KMS-11 (cell line): ENCODE results near the gene SLC25A33.

Source experiments
- H2AFZ ChIP-seq: fragments of 200-600 bp; sonication (generic); 2 replicates; pipeline ENCODE4 v1.6.1; 2016; ENCODE audit warnings: antibody characterized with exemption, mixed run types, low read depth
- H3K27ac ChIP-seq: fragments of 200-600 bp; sonication (generic); 2 replicates; pipeline ENCODE4 v1.6.1; 2016; ENCODE audit warnings: mild to moderate bottlenecking, mixed run types
- H3K27me3 ChIP-seq: fragments of 200-600 bp; sonication (generic); 2 replicates; pipeline ENCODE4 v1.6.1; 2017; ENCODE audit warnings: mild to moderate bottlenecking, low read depth, mixed run types, moderate library complexity; ENCODE audit not compliant: insufficient read depth
- H3K36me3 ChIP-seq: fragments of 200-600 bp; sonication (generic); 2 replicates; pipeline ENCODE4 v1.6.1; 2017; ENCODE audit warnings: mild to moderate bottlenecking, mixed run types; ENCODE audit not compliant: insufficient read depth
- H3K4me1 ChIP-seq: fragments of 200-600 bp; sonication (generic); 2 replicates; pipeline ENCODE4 v1.6.1; 2016; ENCODE audit warnings: mild to moderate bottlenecking, low read depth, mixed run types; ENCODE audit not compliant: poor library complexity, severe bottlenecking
- H3K4me2 ChIP-seq: fragments of 200-600 bp; sonication (generic); 2 replicates; pipeline ENCODE4 v1.7.0; 2016; ENCODE audit warnings: mild to moderate bottlenecking, mixed run types
- H3K4me3 ChIP-seq: fragments of 200-600 bp; sonication (generic); IDR thresholded peaks from 2 replicates; pipeline ENCODE4 v1.6.1; 2017; ENCODE audit warnings: low read depth, low read length, mixed read lengths; ENCODE audit not compliant: insufficient read depth
- H3K79me2 ChIP-seq: fragments of 200-600 bp; sonication (generic); 2 replicates; pipeline ENCODE4 v1.6.1; 2016; ENCODE audit warnings: low read depth, mixed run types; ENCODE audit not compliant: insufficient read depth
- H3K9ac ChIP-seq: fragments of 200-600 bp; sonication (generic); 2 replicates; pipeline ENCODE4 v1.6.1; 2016; ENCODE audit warnings: mild to moderate bottlenecking, mixed run types
- H4K20me1 ChIP-seq: fragments of 200-600 bp; sonication (generic); 2 replicates; pipeline ENCODE4 v1.6.1; 2016; ENCODE audit warnings: mild to moderate bottlenecking, mixed run types; ENCODE audit not compliant: insufficient read depth
- TF ChIP-seq, protein P1 (sequence below): fragments of 200-600 bp; sonication (generic); conservative IDR thresholded peaks from 2 replicates; pipeline ENCODE4 v1.6.1; 2017; ENCODE audit warnings: low read depth, mild to moderate bottlenecking, antibody characterized with exemption, low read length, moderate library complexity, mixed read lengths

SLC25A33 gene

DNA sequence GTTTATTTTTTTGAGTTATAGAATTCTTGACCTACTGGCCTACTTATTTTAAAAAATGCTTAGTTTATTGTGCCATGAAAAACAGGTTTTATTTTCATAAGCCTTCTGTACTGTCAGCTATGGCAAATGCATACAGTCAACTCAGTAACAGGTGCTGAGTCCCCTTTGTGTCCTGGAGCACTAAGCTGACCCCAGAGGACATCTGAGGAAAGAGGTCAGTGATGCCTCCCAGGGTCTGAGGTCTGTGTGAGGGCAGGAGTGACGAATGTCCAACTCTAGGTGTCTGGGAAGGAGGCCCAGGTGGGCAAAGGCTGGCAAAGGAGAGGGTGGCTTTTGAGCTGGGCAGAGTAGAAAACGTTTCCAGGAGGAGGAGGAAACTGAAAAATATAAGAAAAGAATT, 41.7 kb downstream of the SLC25A33 start:
- Histone ChIP-seq H3K27me3 (no peaks in the 10 kb centered on the region), H3K4me2 (no peak overlapping the region), H3K4me3 (no peak overlapping the region), H3K4me1 (no peaks in the 10 kb centered on the region), H3K36me3 (peaks cover 7% of the 10 kb centered on the region; the same call in 1 of the 2 replicates), H2AFZ (no peak overlapping the region), H3K27ac (no peak overlapping the region), H3K9ac (no peak overlapping the region), H4K20me1 (no peaks in the 10 kb centered on the region), H3K79me2 (no peaks in the 10 kb centered on the region)
- TF ChIP-seq, protein P1, sequence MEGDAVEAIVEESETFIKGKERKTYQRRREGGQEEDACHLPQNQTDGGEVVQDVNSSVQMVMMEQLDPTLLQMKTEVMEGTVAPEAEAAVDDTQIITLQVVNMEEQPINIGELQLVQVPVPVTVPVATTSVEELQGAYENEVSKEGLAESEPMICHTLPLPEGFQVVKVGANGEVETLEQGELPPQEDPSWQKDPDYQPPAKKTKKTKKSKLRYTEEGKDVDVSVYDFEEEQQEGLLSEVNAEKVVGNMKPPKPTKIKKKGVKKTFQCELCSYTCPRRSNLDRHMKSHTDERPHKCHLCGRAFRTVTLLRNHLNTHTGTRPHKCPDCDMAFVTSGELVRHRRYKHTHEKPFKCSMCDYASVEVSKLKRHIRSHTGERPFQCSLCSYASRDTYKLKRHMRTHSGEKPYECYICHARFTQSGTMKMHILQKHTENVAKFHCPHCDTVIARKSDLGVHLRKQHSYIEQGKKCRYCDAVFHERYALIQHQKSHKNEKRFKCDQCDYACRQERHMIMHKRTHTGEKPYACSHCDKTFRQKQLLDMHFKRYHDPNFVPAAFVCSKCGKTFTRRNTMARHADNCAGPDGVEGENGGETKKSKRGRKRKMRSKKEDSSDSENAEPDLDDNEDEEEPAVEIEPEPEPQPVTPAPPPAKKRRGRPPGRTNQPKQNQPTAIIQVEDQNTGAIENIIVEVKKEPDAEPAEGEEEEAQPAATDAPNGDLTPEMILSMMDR = no peak

GRCh38 chr1:9586147-9586766, 47.0 kb downstream of the SLC25A33 start:
- Histone ChIP-seq H3K36me3 (no peaks in the 10 kb centered on the region; the same call in 1 of the 2 replicates), H3K9ac (no peak overlapping the region), H2AFZ (no peak overlapping the region), H3K4me1 (no peaks in the 10 kb centered on the region), H4K20me1 (peaks cover 7% of the 10 kb centered on the region; the same call in 1 of the 2 replicates), H3K27me3 (no peaks in the 10 kb centered on the region), H3K4me2 (no peak overlapping the region), H3K27ac (no peak overlapping the region), H3K4me3 (no peak overlapping the region), H3K79me2 (peaks cover 21% of the 10 kb centered on the region)
- TF ChIP-seq, protein P1 = no peak

GRCh38 chr1:9588551-9589143, 49.4 kb downstream of the SLC25A33 start, which contains the start of gene TMEM201:
Gene TMEM201 (plus strand): TSS chr1:9588911. CDS start chr1:9588931, 20 bp downstream.
- Histone ChIP-seq H3K4me3 (peak within 1 kb of the TSS; percentile 75), H4K20me1 (peaks cover 12% of the 10 kb centered on the region; the same call in 1 of the 2 replicates), H2AFZ (peak within 1 kb of the TSS; percentile 38), H3K79me2 (peaks cover 45% of the 10 kb centered on the region), H3K36me3 (no peaks in the 10 kb centered on the region), H3K27ac (peak within 1 kb of the TSS; percentile 3; the same call in 1 of the 2 replicates), H3K9ac (peak within 1 kb of the TSS; percentile 50), H3K4me2 (peak within 1 kb of the TSS; percentile 94), H3K4me1 (peaks cover 8% of the 10 kb centered on the region), H3K27me3 (no peaks in the 10 kb centered on the region)
- TF ChIP-seq, protein P1 = no peak; the same call in none of the 2 replicates

GRCh38 chr1:9589144-9589718, 50.0 kb downstream of the SLC25A33 start:
- Histone ChIP-seq H3K79me2 (peaks cover 50% of the 10 kb centered on the region), H3K9ac (peak overlapping the region; percentile 50), H3K27ac (peak overlapping the region; percentile 3; the same call in 1 of the 2 replicates), H3K36me3 (no peaks in the 10 kb centered on the region), H3K4me1 (peaks cover 8% of the 10 kb centered on the region), H2AFZ (peak overlapping the region; percentile 38), H3K4me2 (peak overlapping the region; percentile 94), H3K27me3 (no peaks in the 10 kb centered on the region), H3K4me3 (peak overlapping the region; percentile 75), H4K20me1 (peaks cover 12% of the 10 kb centered on the region; the same call in 1 of the 2 replicates)
- TF ChIP-seq, protein P1 = no peak
